Keratinocyte (primary cell): ENCODE data around the gene TENT4A. TPM values are rescaled to one million over a fixed set of nuclear protein-coding genes. Genes with fewer than 3 reads are reported as not detected.

Experiments used
- DNase-seq: peaks from one replicate; pipeline ENCODE4 v3.0.0-alpha.2; 2011; ENCODE audit warnings: low read depth, missing footprints, low spot score
- FAIRE-seq: peaks from 2 replicates; lab custom pipeline; 2011; peaks lifted over from hg19 to GRCh38; lab: Jason Lieb, UNC
- H2AFZ ChIP-seq: 2 replicates; pipeline ENCODE4 v1.6.0; 2012; ENCODE audit warnings: low read length, control low read depth, inconsistent platforms; ENCODE audit not compliant: control insufficient read depth
- H3K27ac ChIP-seq: 2 replicates; pipeline ENCODE4 v1.5.1; 2011; ENCODE audit warnings: low read length; ENCODE audit not compliant: control insufficient read depth, insufficient read depth
- H3K27me3 ChIP-seq: 3 replicates; pipeline ENCODE4 v1.6.0; 2011; ENCODE audit warnings: low read length; ENCODE audit not compliant: control insufficient read depth, insufficient read depth; ENCODE audit errors: extremely low read depth
- H3K36me3 ChIP-seq, 2 experiments: 2 replicates in 1 of 2; 3 replicates in 1 of 2; pipeline ENCODE4 v1.5.1; 2011; ENCODE audit warnings: low read length in 2 of 2, mild to moderate bottlenecking in 1 of 2; ENCODE audit not compliant: control insufficient read depth in 2 of 2, insufficient read depth in 2 of 2; ENCODE audit errors: extremely low read depth in 1 of 2
- H3K4me1 ChIP-seq: 3 replicates; pipeline ENCODE4 v1.5.1; 2011; ENCODE audit warnings: low read length; ENCODE audit not compliant: control insufficient read depth, insufficient read depth; ENCODE audit errors: extremely low read depth
- H3K4me2 ChIP-seq: 3 replicates; pipeline ENCODE4 v1.6.0; 2011; ENCODE audit warnings: low read depth, low read length; ENCODE audit not compliant: control insufficient read depth, insufficient read depth; ENCODE audit errors: extremely low read depth
- H3K4me3 ChIP-seq, 3 experiments: fragments of 200-600 bp in 1 of 3; sonication (generic) in 1 of 3; 2 replicates in 2 of 3; 3 replicates in 1 of 3; pipeline ENCODE4 v1.5.1; 2011 to 2016; ENCODE audit warnings: low read length in 3 of 3, mild to moderate bottlenecking in 3 of 3, control low read depth in 2 of 3, inconsistent platforms in 1 of 3, low read depth in 1 of 3, mixed read lengths in 1 of 3, mixed run types in 1 of 3, moderate library complexity in 1 of 3; ENCODE audit not compliant: control insufficient read depth in 2 of 3, insufficient read depth in 2 of 3; ENCODE audit errors: extremely low read depth in 1 of 3
- H3K79me2 ChIP-seq: 2 replicates; pipeline ENCODE4 v1.6.0; 2012; ENCODE audit warnings: low read length; ENCODE audit not compliant: control insufficient read depth, insufficient read depth
- H3K9ac ChIP-seq: 3 replicates; pipeline ENCODE4 v1.6.0; 2011; ENCODE audit warnings: low read length; ENCODE audit not compliant: control insufficient read depth, insufficient read depth; ENCODE audit errors: extremely low read depth
- H3K9me1 ChIP-seq: 3 replicates; pipeline ENCODE4 v1.6.0; 2011; ENCODE audit warnings: low read length; ENCODE audit not compliant: control insufficient read depth, insufficient read depth; ENCODE audit errors: extremely low read depth
- H3K9me3 ChIP-seq: 2 replicates; pipeline ENCODE4 v1.5.1; 2012; ENCODE audit warnings: low read depth, low read length; ENCODE audit not compliant: control insufficient read depth
- H4K20me1 ChIP-seq: 3 replicates; pipeline ENCODE4 v1.6.0; 2011; ENCODE audit warnings: low read length; ENCODE audit not compliant: control insufficient read depth, insufficient read depth; ENCODE audit errors: extremely low read depth
- EZH2 ChIP-seq: IDR thresholded peaks from one replicate; pipeline ENCODE4 v1.6.1; 2012; ENCODE audit warnings: inconsistent platforms, mild to moderate bottlenecking, low read length, moderate library complexity
- dilution Hi-C: fragments of 300-500 bp; cut with MboI; formaldehyde crosslinking; loops from one replicate; pipeline ENCODE4 v1.7.0; 2020; ENCODE audit warnings: low sequenced_read_pairs; ENCODE audit not compliant: extremely low pct_ligation_motif_present
- polyA plus RNA-seq, 5 experiments: library from polyadenylated mRNA; depleted of rRNA in 3 of 5; stranded (reverse) in 3 of 5; stranded (forward) in 1 of 5; unstranded in 1 of 5; fragments of >200 nt; gene quantifications; 1 replicate in 1 of 5; 2 replicates in 3 of 5; 3 replicates in 1 of 5; pipeline versions ENCODE4 v1.2.1 to v1.2.3, GENCODE V29; 2011 to 2012; ENCODE audit warnings: missing spikeins in 2 of 5, low read depth in 1 of 5, low replicate concordance in 1 of 5
- TF ChIP-seq, protein P1 (sequence below), 3 experiments: IDR thresholded peaks in 1 of 3; conservative IDR thresholded peaks in 1 of 3; optimal IDR thresholded peaks in 1 of 3; 2 replicates in 2 of 3; 3 replicates in 1 of 3; pipeline versions ENCODE3 to v1.5.1; 2011; ENCODE audit warnings: low read length in 3 of 3, mild to moderate bottlenecking in 3 of 3, moderate library complexity in 2 of 3, control low read depth in 1 of 3, inconsistent platforms in 1 of 3; ENCODE audit not compliant: insufficient read depth in 2 of 3; ENCODE audit errors: extremely low read depth in 1 of 3

The TENT4A gene
- polyA plus RNA-seq, 1 donor (not counting 4 experiments of a cell fraction or from before 2014, with no cell fraction given), result 5.9 TPM

DNA sequence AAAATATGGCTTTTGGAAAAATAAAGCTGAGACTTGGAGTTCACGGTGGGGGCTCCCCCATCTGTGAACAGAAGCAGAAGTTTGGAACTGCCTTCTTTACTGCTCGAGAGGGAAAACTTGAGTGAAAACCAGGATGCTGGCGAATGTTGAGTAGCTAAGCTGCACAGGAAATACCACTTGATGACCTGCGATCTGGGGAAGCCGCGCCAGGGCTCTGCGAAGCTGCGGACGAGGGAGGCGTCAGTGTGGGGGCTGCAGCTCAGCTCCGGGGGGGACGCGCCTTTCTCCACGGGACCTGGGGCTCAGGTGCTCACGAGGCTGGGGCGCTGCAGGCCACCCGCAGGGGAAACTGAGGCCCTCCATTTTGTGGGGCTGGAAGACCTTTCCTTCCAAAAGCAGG is 62.3 kb downstream of the TENT4A start:
- dilution Hi-C loops, result no loop called here
- Histone ChIP-seq H3K9me1 (no peaks in the 10 kb centered on the region), H3K4me2 (no peak overlapping the region), H3K27me3 (no peaks in the 10 kb centered on the region), H3K4me3 (no peak overlapping the region), H3K4me1 (no peaks in the 10 kb centered on the region), H3K27ac (no peak overlapping the region), H3K79me2 (no peaks in the 10 kb centered on the region), H3K9me3 (no peaks in the 10 kb centered on the region), H3K9ac (no peak overlapping the region), H3K36me3 (no peaks in the 10 kb centered on the region), H4K20me1 (no peaks in the 10 kb centered on the region), H2AFZ (no peak overlapping the region)
- FAIRE-seq (no peak), DNase-seq (no peak)
- TF ChIP-seq EZH2, result no peak
- TF ChIP-seq, protein P1, sequence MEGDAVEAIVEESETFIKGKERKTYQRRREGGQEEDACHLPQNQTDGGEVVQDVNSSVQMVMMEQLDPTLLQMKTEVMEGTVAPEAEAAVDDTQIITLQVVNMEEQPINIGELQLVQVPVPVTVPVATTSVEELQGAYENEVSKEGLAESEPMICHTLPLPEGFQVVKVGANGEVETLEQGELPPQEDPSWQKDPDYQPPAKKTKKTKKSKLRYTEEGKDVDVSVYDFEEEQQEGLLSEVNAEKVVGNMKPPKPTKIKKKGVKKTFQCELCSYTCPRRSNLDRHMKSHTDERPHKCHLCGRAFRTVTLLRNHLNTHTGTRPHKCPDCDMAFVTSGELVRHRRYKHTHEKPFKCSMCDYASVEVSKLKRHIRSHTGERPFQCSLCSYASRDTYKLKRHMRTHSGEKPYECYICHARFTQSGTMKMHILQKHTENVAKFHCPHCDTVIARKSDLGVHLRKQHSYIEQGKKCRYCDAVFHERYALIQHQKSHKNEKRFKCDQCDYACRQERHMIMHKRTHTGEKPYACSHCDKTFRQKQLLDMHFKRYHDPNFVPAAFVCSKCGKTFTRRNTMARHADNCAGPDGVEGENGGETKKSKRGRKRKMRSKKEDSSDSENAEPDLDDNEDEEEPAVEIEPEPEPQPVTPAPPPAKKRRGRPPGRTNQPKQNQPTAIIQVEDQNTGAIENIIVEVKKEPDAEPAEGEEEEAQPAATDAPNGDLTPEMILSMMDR (optimal IDR thresholded peaks at IDR 0.05 in 1 of 3, IDR thresholded peaks at IDR 0.05 in 1 of 3, conservative IDR thresholded peaks at IDR 0.05 in 1 of 3; ENCODE audit: extremely low read depth in 1 of 3, insufficient read depth in 2 of 3, low read length in 3 of 3), result no peak

DNA sequence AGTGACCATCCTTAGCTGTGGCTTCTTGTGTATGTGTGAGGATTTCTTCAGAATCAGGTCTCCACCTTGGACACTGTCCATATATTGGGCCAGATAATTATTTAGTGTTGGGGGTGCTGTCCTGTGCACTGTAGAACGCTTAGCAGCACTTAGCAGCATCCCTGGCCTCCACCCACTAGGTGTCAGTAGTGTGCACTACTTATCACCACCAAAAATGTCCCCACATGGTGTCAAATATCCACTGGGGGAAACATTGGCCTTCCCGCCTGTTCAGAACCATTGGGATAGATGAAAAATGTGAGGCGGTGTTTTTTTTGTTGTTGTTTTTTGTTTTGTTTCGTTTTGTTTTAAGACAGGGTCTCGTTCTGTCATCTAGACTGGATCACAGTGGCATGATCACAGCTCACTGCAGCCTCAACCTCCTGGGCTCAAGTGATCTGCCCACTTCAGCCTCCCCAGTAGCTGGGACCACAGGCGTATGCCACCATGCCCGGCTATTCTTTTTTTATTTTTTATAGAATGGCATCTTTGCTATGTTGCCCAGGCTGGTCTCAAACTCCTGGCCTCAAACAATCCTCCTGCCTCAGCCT is 67.7 kb downstream of the TENT4A start:
- Histone ChIP-seq H3K79me2 (no peaks in the 10 kb centered on the region), H3K36me3 (no peaks in the 10 kb centered on the region), H3K4me2 (no peak overlapping the region), H3K9me3 (peaks cover 3% of the 10 kb centered on the region), H3K4me3 (no peak overlapping the region), H3K27me3 (no peaks in the 10 kb centered on the region), H3K9ac (no peak overlapping the region), H4K20me1 (no peaks in the 10 kb centered on the region), H2AFZ (no peak overlapping the region), H3K27ac (no peak overlapping the region), H3K4me1 (no peaks in the 10 kb centered on the region), H3K9me1 (no peaks in the 10 kb centered on the region)
- no peak for FAIRE-seq
- dilution Hi-C loops, result no loop called here
- TF ChIP-seq EZH2, result no peak
- TF ChIP-seq, protein P1 (optimal IDR thresholded peaks at IDR 0.05 in 1 of 3, IDR thresholded peaks at IDR 0.05 in 1 of 3, conservative IDR thresholded peaks at IDR 0.05 in 1 of 3; ENCODE audit: extremely low read depth in 1 of 3, insufficient read depth in 2 of 3, low read length in 3 of 3), result peak; percentile 51 to 65 (median 58)
- DNase-seq, result no peak
